Neural cell (in vitro differentiated cells): ENCODE data around the gene SAMD14. TPM values are rescaled to one million over a fixed set of nuclear protein-coding genes. Genes with fewer than 3 reads are reported as not detected.
A peak's percentile ranks its signal among the peaks of the same experiment; 100 is the strongest.

ENCODE experiments used
- H2AFZ ChIP-seq: fragments of 200-600, 300-800 bp; sonication (generic), shearing (Covaris generic); 2 replicates; pipeline ENCODE4 v1.6.0; 2014; ENCODE audit warnings: low read depth, mild to moderate bottlenecking, antibody characterized with exemption, low read length, moderate library complexity
- H3F3A ChIP-seq: fragments of 200-600 bp; shearing (Covaris generic); 2 replicates; pipeline ENCODE4 v1.6.1; 2016; ENCODE audit warnings: mild to moderate bottlenecking, moderate library complexity, mixed read lengths, antibody characterized with exemption, low read length; ENCODE audit not compliant: insufficient read depth, poor library complexity, severe bottlenecking
- H3K27ac ChIP-seq: fragments of 200-600, 300-800 bp; sonication (generic), shearing (Covaris generic); 2 replicates; pipeline ENCODE4 v1.5.1; 2014; ENCODE audit warnings: mild to moderate bottlenecking, low read length, moderate library complexity
- H3K27me3 ChIP-seq: fragments of 300-800, 200-600 bp; sonication (generic), shearing (Covaris generic); 2 replicates; pipeline ENCODE4 v1.6.0; 2014; ENCODE audit warnings: mild to moderate bottlenecking, low read depth, low read length, moderate library complexity; ENCODE audit not compliant: insufficient read depth
- H3K36me3 ChIP-seq: fragments of 300-800, 200-600 bp; sonication (generic), shearing (Covaris generic); 2 replicates; pipeline ENCODE4 v1.5.1; 2014; ENCODE audit warnings: mild to moderate bottlenecking, antibody characterized with exemption, low read length, moderate library complexity; ENCODE audit not compliant: insufficient read depth
- H3K4me2 ChIP-seq: fragments of 300-800, 200-600 bp; sonication (generic), shearing (Covaris generic); 2 replicates; pipeline ENCODE4 v1.6.0; 2014; ENCODE audit warnings: mild to moderate bottlenecking, low read length
- H3K4me3 ChIP-seq: fragments of 300-800, 200-600 bp; sonication (generic), shearing (Covaris generic); 2 replicates; pipeline ENCODE4 v1.5.1; 2014; ENCODE audit warnings: mild to moderate bottlenecking, low read length, moderate library complexity
- H3K79me2 ChIP-seq: fragments of 200-600 bp; shearing (Covaris generic); replicated peaks from 2 replicates; pipeline ENCODE4 v1.6.0; 2014; ENCODE audit warnings: mild to moderate bottlenecking, low read length, moderate library complexity; ENCODE audit not compliant: insufficient read depth
- H3K9ac ChIP-seq: fragments of 300-800, 200-600 bp; sonication (generic), shearing (Covaris generic); 2 replicates; pipeline ENCODE4 v1.6.1; 2016; ENCODE audit warnings: mild to moderate bottlenecking, low read length, mixed read lengths
- H3K9me2 ChIP-seq: fragments of 200-600 bp; shearing (Covaris generic); 2 replicates; pipeline ENCODE4 v1.6.1; 2016; ENCODE audit warnings: mild to moderate bottlenecking, low read length, mixed read lengths; ENCODE audit not compliant: insufficient read depth
- H3K9me3 ChIP-seq: fragments of 200-600, 300-800 bp; sonication (generic), shearing (Covaris generic); 2 replicates; pipeline ENCODE4 v1.6.1; 2016; ENCODE audit warnings: mild to moderate bottlenecking, mixed run types, low read length, moderate library complexity, mixed read lengths
- H4K20me1 ChIP-seq: fragments of 200-600 bp; shearing (Covaris generic); 2 replicates; pipeline ENCODE4 v1.6.1; 2016; ENCODE audit warnings: mild to moderate bottlenecking, mixed run types; ENCODE audit not compliant: insufficient read depth
- EP300 ChIP-seq: fragments of 450-650 bp; conservative IDR thresholded peaks from 2 replicates; pipeline ENCODE4 v1.6.1; 2014; ENCODE audit warnings: antibody characterized with exemption, mild to moderate bottlenecking, moderate library complexity; ENCODE audit not compliant: poor library complexity, severe bottlenecking
- EZH2 ChIP-seq: fragments of 200-600, 300-800 bp; shearing (Covaris generic), sonication (generic); IDR thresholded peaks from 2 replicates; pipeline ENCODE4 v1.6.1; 2014; ENCODE audit warnings: antibody characterized with exemption, low read length, borderline replicate concordance, mild to moderate bottlenecking; ENCODE audit not compliant: insufficient read depth, poor library complexity, severe bottlenecking
- MXI1 ChIP-seq: fragments of 450-650 bp; conservative IDR thresholded peaks from 2 replicates; pipeline ENCODE4 v1.6.1; 2014; ENCODE audit warnings: antibody characterized with exemption, mild to moderate bottlenecking; ENCODE audit not compliant: poor library complexity, severe bottlenecking
- POLR2AphosphoS5 ChIP-seq: IDR thresholded peaks from 2 replicates; pipeline ENCODE4 v1.6.1; 2012
- RAD21 ChIP-seq: fragments of 450-650 bp; conservative IDR thresholded peaks from 2 replicates; pipeline ENCODE4 v1.6.1; 2014; ENCODE audit warnings: antibody characterized with exemption, mild to moderate bottlenecking, moderate library complexity
- SMC3 ChIP-seq: fragments of 450-650 bp; conservative IDR thresholded peaks from 2 replicates; pipeline ENCODE4 v1.6.1; 2014; ENCODE audit warnings: antibody characterized with exemption, mild to moderate bottlenecking, moderate library complexity; ENCODE audit not compliant: poor library complexity
- TAF1 ChIP-seq: IDR thresholded peaks from 2 replicates; pipeline ENCODE4 v1.6.1; 2012; ENCODE audit warnings: low read depth
- polyA plus RNA-seq: library from polyadenylated mRNA; depleted of rRNA; stranded (reverse); fragments of >200 nt; gene quantifications from 2 replicates; pipeline ENCODE4 v1.2.3, GENCODE V29; 2014
- TF ChIP-seq, protein P1 (sequence below): fragments of 450-650 bp; IDR thresholded peaks from 2 replicates; pipeline ENCODE4 v1.5.1; 2014; ENCODE audit warnings: antibody characterized with exemption, mild to moderate bottlenecking, moderate library complexity; ENCODE audit not compliant: poor library complexity, severe bottlenecking
- TF ChIP-seq, protein P2 (sequence below): IDR thresholded peaks from 2 replicates; pipeline ENCODE4 v1.6.1; 2012; ENCODE audit warnings: borderline replicate concordance

SAMD14 gene
- polyA plus RNA-seq, 1 donor from 2014 or later: 105 TPM

- peak within 1 kb of the TSS; percentile 78 for H3K9ac ChIP-seq
- peak within 1 kb of the TSS; percentile 83 for H3K27ac ChIP-seq
- peaks cover 9% of the 10 kb centered on the region for H3K79me2 ChIP-seq
- H3K4me3 ChIP-seq: peak within 1 kb of the TSS; percentile 97
- H3K9me2 ChIP-seq: no peaks in the 10 kb centered on the region
- no peaks in the 10 kb centered on the region for H3K9me3 ChIP-seq
- H3K4me2 ChIP-seq: peak within 1 kb of the TSS; percentile 91
- H2AFZ ChIP-seq: peak within 1 kb of the TSS; percentile 84
- peak; percentile 12 for TF ChIP-seq EP300
- peak; percentile 63 for TF ChIP-seq MXI1
- no peak for TF ChIP-seq RAD21
- peak; percentile 47 for TF ChIP-seq POLR2AphosphoS5
- H3F3A ChIP-seq: no peaks in the 10 kb centered on the region
- H3K27me3 ChIP-seq: no peaks in the 10 kb centered on the region
- no peaks in the 10 kb centered on the region for H4K20me1 ChIP-seq
- no peaks in the 10 kb centered on the region for H3K36me3 ChIP-seq
These were observed 35.0 kb downstream of the SAMD14 start, which contains the start of gene PDK2 for GRCh38 chr17:50094753-50095619. Gene PDK2, plus strand, starts transcription at chr17:50095351. Its CDS starts 85 bp downstream, at chr17:50095436.

DNA sequence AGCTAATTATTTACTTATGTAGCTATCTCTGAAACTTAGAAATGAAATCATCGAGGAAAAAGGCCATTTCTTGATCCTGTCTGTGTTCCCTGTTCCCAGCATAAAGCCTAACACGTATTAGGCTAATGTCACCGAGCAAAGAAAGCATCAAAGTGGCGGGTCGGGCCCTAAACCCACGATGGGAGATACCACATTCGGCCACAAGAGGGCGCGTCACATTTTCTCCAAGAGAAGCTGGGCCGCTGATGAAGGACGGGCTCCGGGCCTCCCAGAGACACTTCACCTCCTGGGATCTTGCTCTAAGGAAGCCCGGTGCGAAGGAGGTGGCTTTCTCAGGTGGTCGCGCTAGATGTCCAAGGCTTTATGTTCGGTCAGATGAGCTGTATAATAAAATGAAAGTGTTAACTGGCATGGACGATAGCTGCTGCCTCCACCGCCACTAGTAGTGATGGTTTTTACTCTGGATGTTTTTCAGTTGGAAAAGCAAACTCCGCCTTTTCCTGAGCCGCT lies 35.7 kb downstream of the SAMD14 start:
- peak overlapping the region; percentile 66 for H3K9ac ChIP-seq
- no peaks in the 10 kb centered on the region for H3K36me3 ChIP-seq
- H4K20me1 ChIP-seq: no peaks in the 10 kb centered on the region
- H3K9me2 ChIP-seq: no peaks in the 10 kb centered on the region
- peaks cover 9% of the 10 kb centered on the region for H3K79me2 ChIP-seq
- H3K27me3 ChIP-seq: no peaks in the 10 kb centered on the region
- H3K4me3 ChIP-seq: peak overlapping the region; percentile 97
- TF ChIP-seq EZH2 (no peak), TAF1 (peak; percentile 45), SMC3 (peak; percentile 86), RAD21 (peak; percentile 73), POLR2AphosphoS5 (peak; percentile 49), MXI1 (no peak), EP300 (no peak)
- TF ChIP-seq, protein P1, sequence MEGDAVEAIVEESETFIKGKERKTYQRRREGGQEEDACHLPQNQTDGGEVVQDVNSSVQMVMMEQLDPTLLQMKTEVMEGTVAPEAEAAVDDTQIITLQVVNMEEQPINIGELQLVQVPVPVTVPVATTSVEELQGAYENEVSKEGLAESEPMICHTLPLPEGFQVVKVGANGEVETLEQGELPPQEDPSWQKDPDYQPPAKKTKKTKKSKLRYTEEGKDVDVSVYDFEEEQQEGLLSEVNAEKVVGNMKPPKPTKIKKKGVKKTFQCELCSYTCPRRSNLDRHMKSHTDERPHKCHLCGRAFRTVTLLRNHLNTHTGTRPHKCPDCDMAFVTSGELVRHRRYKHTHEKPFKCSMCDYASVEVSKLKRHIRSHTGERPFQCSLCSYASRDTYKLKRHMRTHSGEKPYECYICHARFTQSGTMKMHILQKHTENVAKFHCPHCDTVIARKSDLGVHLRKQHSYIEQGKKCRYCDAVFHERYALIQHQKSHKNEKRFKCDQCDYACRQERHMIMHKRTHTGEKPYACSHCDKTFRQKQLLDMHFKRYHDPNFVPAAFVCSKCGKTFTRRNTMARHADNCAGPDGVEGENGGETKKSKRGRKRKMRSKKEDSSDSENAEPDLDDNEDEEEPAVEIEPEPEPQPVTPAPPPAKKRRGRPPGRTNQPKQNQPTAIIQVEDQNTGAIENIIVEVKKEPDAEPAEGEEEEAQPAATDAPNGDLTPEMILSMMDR: peak; percentile 94
- TF ChIP-seq, protein P2, sequence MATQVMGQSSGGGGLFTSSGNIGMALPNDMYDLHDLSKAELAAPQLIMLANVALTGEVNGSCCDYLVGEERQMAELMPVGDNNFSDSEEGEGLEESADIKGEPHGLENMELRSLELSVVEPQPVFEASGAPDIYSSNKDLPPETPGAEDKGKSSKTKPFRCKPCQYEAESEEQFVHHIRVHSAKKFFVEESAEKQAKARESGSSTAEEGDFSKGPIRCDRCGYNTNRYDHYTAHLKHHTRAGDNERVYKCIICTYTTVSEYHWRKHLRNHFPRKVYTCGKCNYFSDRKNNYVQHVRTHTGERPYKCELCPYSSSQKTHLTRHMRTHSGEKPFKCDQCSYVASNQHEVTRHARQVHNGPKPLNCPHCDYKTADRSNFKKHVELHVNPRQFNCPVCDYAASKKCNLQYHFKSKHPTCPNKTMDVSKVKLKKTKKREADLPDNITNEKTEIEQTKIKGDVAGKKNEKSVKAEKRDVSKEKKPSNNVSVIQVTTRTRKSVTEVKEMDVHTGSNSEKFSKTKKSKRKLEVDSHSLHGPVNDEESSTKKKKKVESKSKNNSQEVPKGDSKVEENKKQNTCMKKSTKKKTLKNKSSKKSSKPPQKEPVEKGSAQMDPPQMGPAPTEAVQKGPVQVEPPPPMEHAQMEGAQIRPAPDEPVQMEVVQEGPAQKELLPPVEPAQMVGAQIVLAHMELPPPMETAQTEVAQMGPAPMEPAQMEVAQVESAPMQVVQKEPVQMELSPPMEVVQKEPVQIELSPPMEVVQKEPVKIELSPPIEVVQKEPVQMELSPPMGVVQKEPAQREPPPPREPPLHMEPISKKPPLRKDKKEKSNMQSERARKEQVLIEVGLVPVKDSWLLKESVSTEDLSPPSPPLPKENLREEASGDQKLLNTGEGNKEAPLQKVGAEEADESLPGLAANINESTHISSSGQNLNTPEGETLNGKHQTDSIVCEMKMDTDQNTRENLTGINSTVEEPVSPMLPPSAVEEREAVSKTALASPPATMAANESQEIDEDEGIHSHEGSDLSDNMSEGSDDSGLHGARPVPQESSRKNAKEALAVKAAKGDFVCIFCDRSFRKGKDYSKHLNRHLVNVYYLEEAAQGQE: peak; percentile 68
- H3F3A ChIP-seq: no peaks in the 10 kb centered on the region
- H3K27ac ChIP-seq: peak overlapping the region; percentile 83
- H2AFZ ChIP-seq: peak overlapping the region; percentile 15
- no peaks in the 10 kb centered on the region for H3K9me3 ChIP-seq
- H3K4me2 ChIP-seq: peak overlapping the region; percentile 91
